IPS DF 19.7 (cell line): ENCODE measurements around the gene CLUH.
"Not testable (repeated sequence)": the region's sequence is repeated elsewhere in the genome, so short reads cannot be mapped to it uniquely, and the experiment has no call there.

Source experiments
- DNase-seq: peaks from one replicate; pipeline ENCODE4 v3.0.0-alpha.2; 2013; ENCODE audit warnings: low read depth, low spot score

Gene CLUH

DNA sequence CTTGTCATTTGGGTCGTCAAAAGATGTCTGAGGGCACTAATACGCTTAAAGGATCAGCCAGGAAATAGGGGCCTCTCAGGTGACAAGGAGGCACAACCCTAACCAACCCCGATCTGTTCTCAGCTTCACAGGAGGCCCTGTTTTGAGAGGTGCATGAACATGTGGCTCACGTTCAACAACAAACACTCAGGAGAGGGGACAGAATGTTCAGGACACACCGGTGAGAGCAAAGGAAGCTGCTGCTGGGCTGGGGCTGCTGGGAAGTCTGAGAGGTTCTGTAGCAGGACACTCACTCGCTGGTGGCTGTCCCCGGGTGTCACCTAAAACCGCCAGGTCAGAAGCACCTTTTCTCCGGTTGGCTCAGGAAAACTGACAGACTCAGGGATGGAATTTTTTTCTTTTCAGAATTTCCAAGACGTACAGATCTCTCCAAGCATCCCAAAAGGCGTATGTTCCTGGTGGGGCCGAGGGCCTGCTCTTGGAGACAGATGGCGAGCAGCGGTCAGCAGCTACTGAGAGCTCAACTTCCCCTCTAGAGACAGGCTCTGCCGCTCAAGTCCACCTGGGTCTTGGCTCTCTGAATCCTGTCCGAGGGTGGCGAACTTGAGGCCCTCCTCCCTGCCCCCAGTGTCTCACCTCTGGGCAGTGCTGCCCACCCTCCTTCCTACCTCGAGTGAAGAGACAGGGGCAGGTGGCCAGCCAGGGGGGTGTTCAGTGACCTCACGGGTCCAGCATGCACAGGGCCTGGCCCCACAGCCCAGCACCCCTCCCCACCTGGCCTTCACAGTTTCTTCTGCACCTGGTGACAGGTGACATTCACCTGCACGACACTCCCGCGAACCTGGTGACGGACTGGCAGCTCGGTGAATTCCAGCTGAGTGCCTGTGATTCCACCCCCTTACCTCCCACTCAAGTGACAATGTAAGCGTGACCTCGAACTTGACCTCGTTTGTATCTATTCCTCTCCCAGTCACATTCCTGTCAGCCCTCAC lies 22.9 kb downstream of the CLUH start:
- DNase-seq = no peak

DNA sequence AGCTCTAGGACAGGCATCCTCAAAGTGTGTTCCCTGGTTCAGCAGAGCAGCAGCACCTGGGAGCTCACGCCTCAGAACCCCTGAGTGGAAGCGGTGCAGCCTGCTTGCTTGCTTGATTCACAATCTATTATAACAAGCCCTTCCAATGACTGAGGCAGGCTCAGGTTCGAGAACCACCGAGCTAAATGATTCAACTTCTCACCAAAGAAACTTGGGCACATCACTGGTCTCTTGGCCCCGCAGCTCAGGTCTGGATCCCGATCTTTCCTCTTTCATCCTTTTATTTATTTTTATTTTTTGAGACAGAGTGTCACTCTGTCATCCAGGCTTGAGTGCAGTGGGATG lies 24.5 kb downstream of the CLUH start:
- no peak for DNase-seq

DNA sequence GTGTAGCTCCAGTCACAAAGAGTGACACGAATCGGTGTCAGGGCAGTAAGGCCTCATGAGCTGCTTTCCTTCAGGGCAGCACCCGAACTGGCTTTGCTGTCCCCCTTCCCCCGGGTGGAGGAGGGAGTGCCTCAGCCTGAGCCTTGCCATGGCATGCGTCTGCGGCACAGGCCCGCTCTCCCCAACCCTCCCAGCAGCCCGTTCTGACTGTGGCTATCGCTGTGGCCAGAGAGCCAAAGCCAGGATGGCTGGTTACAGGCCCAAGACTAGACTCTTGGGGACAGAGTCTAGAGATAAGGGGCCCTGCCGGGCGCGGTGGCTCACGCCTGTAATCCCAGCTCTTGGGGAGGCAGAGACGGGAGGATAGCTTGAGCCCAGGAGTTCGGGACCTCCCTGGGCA lies 25.9 kb downstream of the CLUH start:
- DNase-seq = no peak

DNA sequence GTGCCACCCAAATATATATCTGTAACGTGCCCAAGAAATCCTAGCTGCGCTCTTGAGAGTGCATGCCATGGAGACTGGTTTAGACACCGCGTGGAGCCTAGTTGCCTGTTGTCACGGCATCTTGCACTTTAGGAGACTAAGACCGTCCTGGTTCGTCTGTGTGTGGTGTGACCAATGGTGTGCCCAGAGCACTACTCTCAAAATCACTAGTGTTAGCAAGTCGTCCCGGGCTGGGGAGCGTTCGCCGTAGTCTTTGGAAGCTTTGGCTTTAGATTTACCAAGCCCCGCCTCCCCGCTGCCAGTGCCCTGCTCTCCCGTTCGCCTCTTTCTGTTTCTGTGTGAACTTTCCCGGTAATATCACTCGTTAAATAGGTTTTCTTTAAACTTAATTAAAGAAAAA lies 27.0 kb downstream of the CLUH start:
- no peak for DNase-seq

DNA sequence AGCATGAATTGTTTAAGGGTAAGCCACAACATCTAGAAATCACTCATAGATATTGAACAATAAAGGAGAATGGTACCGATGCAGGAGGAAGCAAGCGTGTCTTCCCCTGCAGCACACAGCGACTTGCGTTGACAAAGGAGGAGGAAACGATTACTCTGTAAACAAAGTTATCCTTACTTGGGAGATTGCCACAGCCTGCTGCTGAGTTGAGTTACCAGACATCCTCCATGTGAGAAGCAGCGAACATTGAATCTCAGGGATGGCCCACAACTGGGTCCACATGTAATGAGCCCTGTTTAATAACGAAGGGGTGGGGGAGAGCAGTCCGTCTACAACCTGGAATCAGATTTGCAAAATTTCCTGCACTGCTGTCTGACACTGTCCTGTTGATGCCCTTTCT lies 27.7 kb downstream of the CLUH start:
- DNase-seq = no peak

DNA sequence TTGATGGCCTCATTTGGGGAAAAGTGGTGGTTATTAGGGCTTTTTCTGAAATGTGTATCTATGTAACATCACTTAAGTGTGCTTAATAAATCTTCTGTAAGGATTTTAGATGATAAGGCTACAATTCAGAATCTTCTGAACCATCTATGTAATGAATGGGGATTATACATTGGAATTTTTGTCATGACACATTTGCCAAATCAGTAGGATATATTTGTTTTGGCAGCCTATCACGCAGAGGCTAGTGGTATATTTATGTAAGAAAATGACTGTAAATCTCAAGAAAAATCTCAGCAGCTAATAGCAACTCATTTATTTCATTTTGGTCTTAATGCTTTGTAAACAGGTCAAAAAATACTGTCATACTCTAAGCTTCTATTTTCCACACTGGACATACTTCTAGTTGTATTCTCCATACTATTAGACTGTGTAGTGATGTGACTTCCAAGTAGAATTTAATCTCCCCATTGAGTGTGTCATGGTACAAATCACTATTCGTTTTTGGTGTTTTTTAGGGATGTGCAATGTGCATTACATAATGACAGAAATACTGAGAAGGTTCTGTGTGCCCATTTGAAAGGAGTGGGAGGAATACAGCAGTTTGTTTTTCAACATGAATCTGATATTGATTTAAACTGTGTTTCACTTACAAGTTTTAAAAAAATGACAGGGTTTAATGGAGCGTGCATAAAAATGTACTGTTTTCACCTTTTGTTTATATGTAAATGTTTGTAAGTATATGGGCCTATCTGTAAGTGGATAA lies 29.2 kb downstream of the CLUH start:
- no peak for DNase-seq

DNA sequence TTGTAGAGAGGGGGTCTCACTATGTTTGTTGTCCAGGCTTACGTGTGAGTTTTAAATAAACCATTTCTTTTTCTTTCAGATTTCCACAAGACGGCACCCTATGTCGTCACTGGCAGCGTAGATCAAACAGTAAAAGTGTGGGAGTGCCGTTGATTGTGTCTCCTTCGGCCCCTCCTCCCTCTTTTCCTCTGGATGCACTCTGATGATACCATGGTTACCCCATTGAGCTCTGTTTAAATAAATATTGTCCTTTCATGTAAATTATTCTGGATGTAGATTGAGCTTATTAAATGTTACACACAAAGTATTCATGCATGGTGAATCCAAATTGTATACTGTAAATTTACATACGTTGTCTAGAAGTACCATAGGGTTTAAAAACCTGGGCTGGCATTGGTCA lies 29.9 kb downstream of the CLUH start:
- DNase-seq = no peak

DNA sequence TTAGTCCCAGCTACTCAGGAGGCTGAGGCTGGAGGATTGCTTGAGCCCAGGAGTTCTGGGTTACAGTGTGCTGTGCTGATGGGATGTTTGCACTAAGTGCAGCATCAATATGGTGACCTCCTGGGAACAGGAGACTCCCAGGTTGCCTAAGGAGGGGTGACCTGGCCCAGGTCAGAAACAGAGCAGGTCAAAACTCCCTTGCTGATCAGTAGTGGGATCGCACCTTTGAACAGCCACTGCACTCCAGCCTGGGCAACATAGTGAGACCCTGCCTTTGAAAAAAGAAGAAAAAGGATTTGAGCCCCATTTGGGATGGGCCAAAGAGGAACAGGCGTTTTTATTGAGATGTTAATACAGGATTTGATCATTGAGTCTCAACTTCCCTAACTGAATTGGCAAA lies 30.6 kb downstream of the CLUH start:
- DNase-seq = no peak

DNA sequence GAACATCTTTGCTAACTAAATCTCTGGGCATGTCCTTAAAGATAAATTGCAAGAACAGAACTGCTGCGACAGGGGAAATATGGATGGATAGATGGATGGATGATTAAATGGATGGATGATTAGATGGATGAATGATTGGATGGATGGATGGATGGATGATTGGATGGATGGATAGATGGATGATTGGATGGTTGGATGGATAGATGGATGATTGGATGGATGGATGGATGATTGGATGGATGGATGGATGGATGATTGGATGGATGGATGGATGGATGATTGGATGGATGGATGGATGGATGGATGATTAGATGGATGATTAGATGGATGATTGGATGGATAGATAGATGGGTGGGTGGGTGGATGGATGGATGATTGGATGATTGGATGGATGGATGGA lies 32.3 kb downstream of the CLUH start:
- DNase-seq = not testable (repeated sequence)

DNA sequence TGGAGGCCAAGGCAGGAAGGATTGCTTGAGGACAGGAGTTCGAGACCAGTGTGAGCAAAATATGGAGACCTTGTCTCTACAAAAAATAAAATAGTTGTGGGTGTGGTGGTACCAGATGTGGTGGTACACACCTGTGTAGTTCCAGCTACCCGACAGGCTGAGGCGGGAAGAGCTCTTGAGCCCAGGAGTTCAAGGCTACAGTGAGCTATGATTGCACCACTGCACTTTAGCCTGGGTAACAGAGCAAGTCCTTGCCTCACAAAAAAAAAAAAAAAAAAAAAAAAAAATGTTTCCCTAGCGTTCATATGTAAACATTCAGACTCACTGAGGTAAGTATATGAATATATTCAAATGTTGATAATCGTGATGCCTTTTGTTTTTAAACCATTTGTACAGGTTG lies 39.5 kb downstream of the CLUH start:
- DNase-seq = no peak

DNA sequence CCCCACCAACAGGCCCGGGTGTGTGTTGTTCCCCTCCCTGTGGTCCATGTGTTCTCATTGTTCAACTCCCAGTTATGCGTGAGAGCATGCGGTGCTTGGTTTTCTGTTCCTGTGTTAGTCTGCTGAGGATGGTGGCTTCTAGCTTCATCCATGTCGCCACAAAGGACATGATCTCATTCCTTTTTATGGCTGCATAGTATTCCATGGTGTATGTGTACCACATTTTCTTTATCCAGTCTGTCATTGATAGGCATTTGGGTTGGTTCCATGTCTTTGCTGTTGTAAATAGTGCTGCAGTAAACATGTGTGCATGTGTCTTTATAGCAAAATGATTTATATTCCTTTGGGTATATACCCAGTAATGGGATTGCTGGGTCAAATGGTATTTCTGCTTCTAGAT lies 51.2 kb downstream of the CLUH start:
- not testable (repeated sequence) for DNase-seq

DNA sequence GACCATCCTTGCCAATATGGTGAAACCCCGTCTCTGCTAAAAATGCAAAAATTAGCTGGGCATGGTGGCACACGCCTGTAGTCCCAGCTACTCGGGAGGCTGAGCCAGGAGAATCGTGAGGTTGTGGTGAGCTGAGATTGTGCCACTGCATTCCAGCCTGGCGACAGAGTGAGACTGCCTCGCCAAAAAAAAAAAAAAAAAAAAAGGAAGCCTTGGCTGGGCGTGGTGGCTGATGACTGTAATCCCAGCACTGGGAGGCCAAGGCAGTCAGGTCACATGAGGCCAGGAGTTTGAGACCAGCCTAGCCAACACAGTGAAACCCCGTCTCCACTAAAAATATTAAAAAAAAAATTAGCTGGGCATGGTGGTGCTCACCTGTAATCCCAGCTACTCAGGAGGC lies 52.2 kb downstream of the CLUH start:
- DNase-seq = not testable (repeated sequence)

DNA sequence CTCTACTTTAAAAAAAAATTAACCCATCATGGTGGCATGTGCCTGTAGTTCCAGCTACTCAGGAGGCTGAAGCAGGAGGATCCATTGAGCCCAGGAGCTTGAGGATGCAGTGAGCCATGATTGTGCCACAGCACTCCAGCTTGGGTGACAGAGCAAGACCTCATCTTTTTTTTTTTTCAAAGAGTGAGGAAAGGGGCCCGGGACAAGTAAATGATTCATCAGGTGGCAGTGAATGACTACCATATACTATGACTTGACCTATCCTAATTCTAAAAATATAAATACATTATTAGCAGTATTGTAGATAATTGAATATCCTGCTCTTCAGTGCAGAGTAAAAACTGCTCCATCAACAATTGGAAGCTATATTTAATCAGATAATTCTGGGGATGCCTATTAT lies 55.3 kb downstream of the CLUH start:
- no peak for DNase-seq

DNA sequence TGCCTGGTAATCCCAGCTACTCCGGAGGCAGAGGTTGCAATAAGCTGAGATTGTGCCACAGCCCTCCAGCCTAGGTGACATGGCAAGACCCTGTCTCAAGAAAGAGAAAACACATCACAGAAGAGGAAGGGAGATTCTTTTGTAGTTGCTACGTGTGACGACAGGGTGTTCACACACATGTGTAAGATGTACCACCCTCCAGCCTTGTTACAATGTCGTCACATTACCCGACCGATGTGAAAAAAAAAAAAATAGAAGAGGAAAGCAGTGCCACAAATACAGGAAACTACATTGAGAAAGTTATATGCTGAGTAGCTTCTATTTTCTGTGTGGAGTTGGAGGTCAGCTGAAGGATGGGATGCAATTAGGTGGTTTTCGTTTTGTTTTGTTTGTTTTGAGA lies 56.0 kb downstream of the CLUH start:
- no peak for DNase-seq

DNA sequence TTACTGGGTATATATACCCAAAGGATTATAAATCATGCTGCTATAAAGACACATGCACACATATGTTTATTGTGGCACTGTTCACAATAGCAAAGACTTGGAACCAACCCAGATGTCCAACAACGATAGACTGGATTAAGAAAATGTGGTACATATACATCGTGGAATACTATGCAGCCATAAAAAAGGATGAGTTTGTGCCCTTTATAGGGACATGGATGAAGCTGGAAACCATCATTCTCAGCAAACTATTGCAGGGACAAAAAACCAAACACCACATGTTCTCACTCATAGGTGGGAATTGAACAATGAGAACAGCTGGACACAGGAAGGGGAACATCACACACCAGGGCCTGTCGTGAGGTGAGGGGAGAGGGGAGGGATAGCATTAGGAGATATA lies 58.7 kb downstream of the CLUH start:
- not testable (repeated sequence) for DNase-seq

DNA sequence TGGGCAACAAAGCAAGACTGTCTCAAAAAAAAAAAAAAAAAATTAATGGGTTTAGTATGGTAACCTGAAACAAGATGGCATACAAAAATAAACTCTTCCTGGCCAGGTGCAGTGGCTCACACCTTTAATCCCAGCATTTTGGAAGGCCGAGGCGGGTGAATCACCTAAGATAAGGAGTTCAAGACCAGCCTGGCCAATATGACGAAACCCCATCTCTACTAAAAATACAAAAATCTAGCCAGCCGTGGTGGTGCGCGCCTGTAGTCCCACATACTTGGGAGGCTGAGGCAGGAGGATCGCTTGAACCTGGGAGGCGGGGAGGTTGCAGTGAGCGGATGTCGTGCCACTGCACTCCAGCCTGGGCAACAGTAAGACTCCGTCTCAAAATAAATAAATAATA lies 62.4 kb downstream of the CLUH start:
- DNase-seq = no peak

DNA sequence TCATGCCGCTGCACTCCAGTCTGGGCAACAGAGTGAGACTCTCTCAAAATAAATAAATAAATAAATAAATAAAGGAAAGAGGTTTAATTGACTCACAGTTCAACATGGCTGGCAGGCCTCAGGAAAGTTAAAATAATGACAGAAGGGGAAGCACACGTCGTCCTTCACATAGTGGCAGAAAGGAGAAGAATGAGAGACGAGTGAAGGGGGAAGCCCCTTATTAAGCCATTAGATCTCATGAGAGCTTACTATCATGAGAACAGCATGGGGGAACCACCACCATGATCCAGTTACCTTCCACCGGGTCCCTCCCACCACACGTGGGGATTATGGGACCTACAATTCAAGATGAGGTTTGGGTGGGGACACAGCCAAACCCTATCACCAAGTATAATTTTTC lies 63.6 kb downstream of the CLUH start:
- DNase-seq = no peak

DNA sequence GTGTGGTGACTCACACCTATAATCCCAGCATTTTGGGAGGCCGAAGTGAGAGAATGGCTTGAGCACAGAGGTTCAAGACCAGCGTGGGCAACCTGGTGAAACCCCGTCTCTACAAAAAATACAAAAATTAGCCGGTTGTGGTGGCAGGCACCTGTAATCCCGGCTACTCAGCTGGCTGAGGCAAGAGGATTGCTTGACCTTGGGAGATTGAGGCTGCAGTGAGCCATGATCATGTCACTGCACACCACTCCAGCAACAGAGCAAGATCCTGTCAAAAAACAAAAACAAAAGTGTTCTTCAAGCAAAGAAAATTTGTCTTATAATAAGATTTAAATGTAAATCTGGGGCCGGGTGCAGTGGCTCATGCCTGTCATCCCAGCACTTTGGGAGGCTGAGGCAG lies 66.6 kb downstream of the CLUH start:
- no peak for DNase-seq
